H1 (cell line): ENCODE measurements around the gene MEGF11. TPM values are rescaled to one million over a fixed set of nuclear protein-coding genes. Genes with fewer than 3 reads are reported as not detected.

ENCODE experiments used
- CTCF ChIA-PET: fragments of 300-600 bp; sonication (Branson Sonifier 250); formaldehyde crosslinking; loops from one replicate; lab custom pipeline; 2021; ENCODE audit not compliant: partially characterized antibody; lab: Charles Lee
- POLR2A ChIA-PET: fragments of 300-600 bp; sonication (Branson Sonifier 250); formaldehyde crosslinking; loops from one replicate; lab custom pipeline; 2021; ENCODE audit warnings: inconsistent platforms; ENCODE audit not compliant: partially characterized antibody; lab: Charles Lee
- DNase-seq, 2 experiments: peaks; one replicate each; pipeline versions ENCODE4 v3.0.0 to v3.0.0-alpha.2; 2010 to 2022; ENCODE audit warnings: low spot score in 2 of 2, low read depth in 1 of 2, mixed read lengths in 1 of 2
- FAIRE-seq: peaks from 2 replicates; lab custom pipeline; 2011; peaks lifted over from hg19 to GRCh38; lab: Jason Lieb, UNC
- H2AFZ ChIP-seq: 2 replicates; pipeline ENCODE4 v1.8.1; 2012; ENCODE audit warnings: low read length, inconsistent platforms
- H2AK5ac ChIP-seq: 2 replicates; pipeline ENCODE4 v1.6.1; 2013; ENCODE audit warnings: low read depth, low read length
- H2BK120ac ChIP-seq: replicated peaks from 2 replicates; pipeline ENCODE3; 2013; ENCODE audit warnings: low read depth, low read length, inconsistent platforms
- H2BK12ac ChIP-seq: 2 replicates; pipeline ENCODE4 v1.6.1; 2013; ENCODE audit warnings: low read depth, low read length
- H2BK15ac ChIP-seq: 2 replicates; pipeline ENCODE4 v1.6.1; 2013; ENCODE audit warnings: low read length
- H2BK20ac ChIP-seq: 2 replicates; pipeline ENCODE4 v1.6.1; 2013; ENCODE audit warnings: low read length
- H2BK5ac ChIP-seq: 2 replicates; pipeline ENCODE4 v1.6.1; 2013; ENCODE audit warnings: low read depth, low read length
- H3K14ac ChIP-seq: 2 replicates; pipeline ENCODE4 v1.6.1; 2013; ENCODE audit warnings: inconsistent platforms; ENCODE audit not compliant: insufficient read length
- H3K18ac ChIP-seq: 2 replicates; pipeline ENCODE4 v1.6.1; 2013; ENCODE audit warnings: low read length; ENCODE audit errors: extremely low read depth
- H3K23ac ChIP-seq: 2 replicates; pipeline ENCODE4 v1.6.1; 2013; ENCODE audit warnings: inconsistent platforms; ENCODE audit not compliant: insufficient read length
- H3K23me2 ChIP-seq: 2 replicates; pipeline ENCODE4 v1.6.1; 2013; ENCODE audit warnings: low read depth, low read length
- H3K27ac ChIP-seq: 2 replicates; pipeline ENCODE4 v1.6.1; 2011; ENCODE audit warnings: low read depth, low read length, inconsistent platforms
- H3K27me3 ChIP-seq, 4 experiments: replicated peaks in 1 of 4; 1 replicate in 1 of 4; 2 replicates in 3 of 4; pipeline versions ENCODE4 v1.6.1 to v1.8.1; 2011 to 2013; ENCODE audit warnings: low read length in 3 of 4, mild to moderate bottlenecking in 3 of 4, inconsistent platforms in 2 of 4, mixed read lengths in 2 of 4, moderate library complexity in 1 of 4; ENCODE audit not compliant: control insufficient read depth in 3 of 4, insufficient read depth in 3 of 4; ENCODE audit errors: extremely low read depth in 1 of 4
- H3K36me3 ChIP-seq, 4 experiments: 2 replicates each; pipeline versions ENCODE4 v1.6.1 to v1.8.1; 2011 to 2013; ENCODE audit warnings: mild to moderate bottlenecking in 4 of 4, low read length in 3 of 4, moderate library complexity in 2 of 4, control low read depth in 1 of 4, inconsistent platforms in 1 of 4; ENCODE audit not compliant: insufficient read depth in 4 of 4, control insufficient read depth in 2 of 4
- H3K4ac ChIP-seq: replicated peaks from 2 replicates; pipeline ENCODE3; 2013; ENCODE audit warnings: low read length, low read depth, mixed read lengths, inconsistent platforms; ENCODE audit not compliant: insufficient read length
- H3K4me1 ChIP-seq, 4 experiments: replicated peaks in 1 of 4; 1 replicate in 1 of 4; 2 replicates in 3 of 4; pipeline versions ENCODE4 v1.6.1 to v1.8.1; 2011 to 2013; ENCODE audit warnings: low read length in 3 of 4, inconsistent platforms in 2 of 4, mixed read lengths in 1 of 4; ENCODE audit not compliant: insufficient read depth in 4 of 4, control insufficient read depth in 3 of 4
- H3K4me2 ChIP-seq, 2 experiments: 2 replicates each; pipeline versions ENCODE4 v1.6.1 to v1.8.1; 2011 to 2013; ENCODE audit warnings: low read depth in 2 of 2, low read length in 2 of 2, control low read depth in 1 of 2, inconsistent platforms in 1 of 2, mild to moderate bottlenecking in 1 of 2; ENCODE audit not compliant: insufficient read depth in 1 of 2
- H3K4me3 ChIP-seq, 4 experiments: fragments of 200-600, 300-600 bp in 1 of 4; sonication (generic), shearing (Covaris generic), sonication (Bioruptor Twin) in 1 of 4; 2 replicates each; pipeline versions ENCODE4 v1.5.1 to v1.8.1; 2011 to 2016; ENCODE audit warnings: low read length in 4 of 4, low read depth in 3 of 4, control low read depth in 2 of 4, inconsistent platforms in 2 of 4, mild to moderate bottlenecking in 2 of 4, mixed read lengths in 1 of 4, moderate library complexity in 1 of 4; ENCODE audit not compliant: insufficient read depth in 2 of 4; ENCODE audit errors: extremely low read depth in 1 of 4
- H3K56ac ChIP-seq: replicated peaks from 2 replicates; pipeline ENCODE3; 2013; ENCODE audit warnings: low read depth, mild to moderate bottlenecking, mixed read lengths, low read length, inconsistent platforms; ENCODE audit not compliant: insufficient read length
- H3K79me1 ChIP-seq: 2 replicates; pipeline ENCODE4 v1.6.1; 2013; ENCODE audit warnings: low read depth, low read length, control low read depth
- H3K79me2 ChIP-seq, 2 experiments: 2 replicates each; pipeline versions ENCODE4 v1.6.1 to v1.8.1; 2012 to 2013; ENCODE audit warnings: low read length in 2 of 2, mild to moderate bottlenecking in 2 of 2, inconsistent platforms in 1 of 2; ENCODE audit not compliant: insufficient read depth in 2 of 2, control insufficient read depth in 1 of 2
- H3K9ac ChIP-seq, 4 experiments: replicated peaks in 1 of 4; 1 replicate in 1 of 4; 2 replicates in 3 of 4; pipeline versions ENCODE4 v1.6.1 to v1.8.1; 2011 to 2013; ENCODE audit warnings: low read depth in 3 of 4, low read length in 3 of 4, control low read depth in 2 of 4, mild to moderate bottlenecking in 2 of 4, moderate library complexity in 2 of 4, inconsistent platforms in 1 of 4; ENCODE audit errors: extremely low read depth in 1 of 4
- H3K9me3 ChIP-seq, 2 experiments: 2 replicates each; pipeline versions ENCODE4 v1.6.1 to v1.8.1; 2012 to 2013; ENCODE audit warnings: mild to moderate bottlenecking in 2 of 2, moderate library complexity in 2 of 2, control low read depth in 1 of 2, inconsistent platforms in 1 of 2, low read depth in 1 of 2, low read length in 1 of 2, mixed read lengths in 1 of 2; ENCODE audit not compliant: insufficient read depth in 2 of 2
- H4K20me1 ChIP-seq, 2 experiments: replicated peaks in 1 of 2; 2 replicates each; pipeline versions ENCODE3 to v1.8.1; 2011 to 2013; ENCODE audit warnings: inconsistent platforms in 2 of 2, low read length in 2 of 2, mild to moderate bottlenecking in 1 of 2; ENCODE audit not compliant: insufficient read depth in 2 of 2, control insufficient read depth in 1 of 2
- H4K5ac ChIP-seq: 2 replicates; pipeline ENCODE4 v1.6.1; 2013; ENCODE audit warnings: low read length, low read depth, mixed read lengths, inconsistent platforms; ENCODE audit not compliant: insufficient read length
- H4K8ac ChIP-seq: 2 replicates; pipeline ENCODE4 v1.8.0; 2013; ENCODE audit warnings: mild to moderate bottlenecking, moderate library complexity, low read length, inconsistent platforms; ENCODE audit not compliant: insufficient read depth; ENCODE audit errors: extremely low read depth
- H4K91ac ChIP-seq: replicated peaks from 2 replicates; pipeline ENCODE3; 2013; ENCODE audit warnings: low read length, mixed read lengths, inconsistent platforms; ENCODE audit not compliant: insufficient read length
- CTBP2 ChIP-seq: IDR thresholded peaks from 2 replicates; pipeline ENCODE4 v1.7.0; 2011; ENCODE audit warnings: borderline replicate concordance, mild to moderate bottlenecking, moderate library complexity, mixed read lengths, low read length; ENCODE audit not compliant: insufficient read depth, insufficient read length
- GTF2F1 ChIP-seq: IDR thresholded peaks from 2 replicates; pipeline ENCODE4 v1.6.1; 2012; ENCODE audit warnings: low read depth, low read length, improper control_type of control experiment, borderline replicate concordance
- KDM1A ChIP-seq: fragments of 200-600, 300-600 bp; sonication (generic); IDR thresholded peaks from 2 replicates; pipeline ENCODE4 v1.7.1; 2016; ENCODE audit warnings: mild to moderate bottlenecking, low read length, borderline replicate concordance
- TAF7 ChIP-seq: optimal IDR thresholded peaks from 2 replicates; pipeline ENCODE3; 2011; ENCODE audit warnings: low read depth, mild to moderate bottlenecking, inconsistent platforms, low read length, moderate library complexity, borderline replicate concordance
- WGBS, 2 experiments: shearing (Covaris generic) in 1 of 2; methylation state at CpG; one replicate each; pipeline versions ENCODE4 v1.1.6 to v1.1.7; 2013 to 2015; ENCODE audit warnings: low lambda C conversion rate in 2 of 2, mixed read lengths in 2 of 2, inconsistent platforms in 1 of 2, low coverage in 1 of 2, missing lambda C conversion rate in 1 of 2; ENCODE audit not compliant: insufficient replicate concordance in 2 of 2, insufficient coverage in 1 of 2, insufficient read length in 1 of 2; ENCODE audit errors: extremely low coverage in 1 of 2, missing lambda C conversion rate in 1 of 2; 5-methylcytosine and 5-hydroxymethylcytosine counted together
- polyA plus RNA-seq, 7 experiments: library from polyadenylated mRNA; depleted of rRNA in 3 of 7; stranded (reverse) in 5 of 7; unstranded in 2 of 7; fragments of >200 nt in 5 of 7; fragments of 200-250 nt in 2 of 7; gene quantifications; 1 replicate in 5 of 7; 2 replicates in 1 of 7; 4 replicates in 1 of 7; pipeline versions ENCODE4 v1.2.1 to v1.2.3, GENCODE V29; 2011 to 2013; ENCODE audit warnings: missing spikeins in 2 of 7, mixed read lengths in 2 of 7
- total RNA-seq: library from RNA; stranded (reverse); fragmentation: NEBNext Ultra II Directional; extraction: Animal tissue kit (Norgen Biotek cat#: 25700); gene quantifications from 2 replicates; pipeline ENCODE4 v1.2.1, GENCODE V29; 2021

The MEGF11 gene
- total and polyA plus RNA-seq, 2 of the 8 experiments (the other 6 are each of a cell fraction or from before 2014, with no cell fraction given): 4.4 to 4.8 TPM

DNA sequence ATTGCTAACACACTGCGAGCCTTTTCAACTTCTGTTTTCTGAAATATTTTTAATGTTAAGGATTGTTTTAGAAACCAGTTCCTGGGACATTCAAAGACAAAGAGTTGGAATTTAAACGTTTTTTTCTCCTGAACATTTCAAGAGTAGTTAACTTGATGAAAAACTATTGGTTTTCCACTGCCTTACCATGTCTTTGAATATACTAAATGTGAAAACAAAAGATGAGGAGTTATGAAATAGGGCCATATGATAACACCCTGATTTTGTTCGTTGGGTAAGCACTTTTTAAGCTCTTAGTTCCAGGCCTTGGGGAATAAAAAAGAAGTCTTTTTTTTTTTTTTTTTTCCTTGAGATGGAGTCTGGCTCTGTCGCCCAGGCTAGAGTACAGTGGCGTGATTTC, 42.6 kb upstream of the MEGF11 start:
- Histone ChIP-seq H3K23me2 (peaks cover 2% of the 10 kb centered on the region; the same call in 1 of the 2 replicates), H3K79me2 (peaks cover 0 to 4% of the 10 kb centered on the region in 2 experiments; a peak in 1 of 4 replicates), H3K36me3 (no peaks in the 10 kb centered on the region), H3K56ac (no peak overlapping the region), H3K27ac (no peak overlapping the region), H2BK12ac (no peak overlapping the region), H3K4me2 (no peak overlapping the region), H3K79me1 (no peaks in the 10 kb centered on the region; the same call in 1 of the 2 replicates), H2BK15ac (no peak overlapping the region), H2BK5ac (no peak overlapping the region), H4K5ac (no peak overlapping the region), H3K27me3 (no peaks in the 10 kb centered on the region), H4K8ac (no peak overlapping the region), H3K4me3 (no peak overlapping the region), H3K18ac (no peak overlapping the region), H2AK5ac (no peak overlapping the region), H3K4ac (no peak overlapping the region), H2BK120ac (no peak overlapping the region), H3K9ac (no peak overlapping the region), H2BK20ac (no peak overlapping the region), H4K20me1 (no peaks in the 10 kb centered on the region), H3K9me3 (no peaks in the 10 kb centered on the region), H3K23ac (no peak overlapping the region), H2AFZ (no peak overlapping the region), H4K91ac (no peak overlapping the region), H3K4me1 (peaks cover 6 to 12% (median 7%) of the 10 kb centered on the region in 4 experiments; a peak in 6 of 7 replicates), H3K14ac (no peak overlapping the region)
- ChIA-PET POLR2A (no interaction called here), CTCF (no interaction called here)
- FAIRE-seq: no peak
- WGBS, 2 experiments: 84% methylated on average over 5 of the region's 5 CpGs; no CpG with 5 or more reads in 1 of the 2 experiments
- TF ChIP-seq TAF7: no peak
- no peak for TF ChIP-seq GTF2F1
- TF ChIP-seq CTBP2: no peak
- no peak for TF ChIP-seq KDM1A
- no peak for DNase-seq
